CD4-positive, alpha-beta T cell treated with Interleukin-4 for 1 hour (primary cell): ENCODE measurements around the gene RBMS2.

Experiments used
- DNase-seq, 2 donors: peaks; one replicate each; pipeline ENCODE4 v3.0.0-alpha.2; 2020 to 2022

Gene RBMS2

DNA sequence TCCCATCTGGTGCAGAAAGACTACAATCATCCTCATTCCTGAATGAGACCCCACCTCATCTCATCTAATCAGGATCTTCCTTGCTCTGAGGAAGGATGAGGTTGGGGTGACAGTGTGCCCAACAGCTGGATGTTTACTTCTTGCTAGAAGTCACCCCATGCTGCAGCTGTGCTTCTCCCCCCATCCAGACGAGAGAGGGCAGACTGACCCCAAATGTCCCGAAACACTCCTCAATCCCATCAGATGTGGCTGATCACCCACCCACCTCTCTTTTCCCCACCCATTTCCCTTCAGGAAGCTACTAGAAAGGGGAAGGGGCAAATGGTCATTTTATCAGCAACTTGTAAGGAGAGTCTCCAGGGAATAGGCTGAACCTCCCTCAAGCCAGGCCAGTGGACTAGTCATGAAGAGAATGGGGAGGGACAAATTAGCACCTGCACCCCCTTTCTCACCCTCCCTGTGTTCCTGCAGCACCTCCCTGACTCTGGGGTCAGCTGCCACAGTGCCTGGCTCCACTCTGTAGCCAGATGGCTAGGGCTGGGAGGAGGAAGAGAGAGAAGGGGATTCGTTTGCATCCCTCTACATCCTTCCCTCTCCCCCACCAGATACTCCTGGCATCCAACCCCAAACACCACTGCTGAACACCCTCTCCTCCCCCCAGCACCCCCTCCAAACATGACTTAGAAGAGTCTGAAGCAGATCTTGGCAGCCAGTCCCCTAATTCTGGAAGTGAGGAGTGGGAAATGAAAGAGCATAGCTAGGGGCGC is 111.3 kb downstream of the RBMS2 start:
- no peak for DNase-seq

DNA sequence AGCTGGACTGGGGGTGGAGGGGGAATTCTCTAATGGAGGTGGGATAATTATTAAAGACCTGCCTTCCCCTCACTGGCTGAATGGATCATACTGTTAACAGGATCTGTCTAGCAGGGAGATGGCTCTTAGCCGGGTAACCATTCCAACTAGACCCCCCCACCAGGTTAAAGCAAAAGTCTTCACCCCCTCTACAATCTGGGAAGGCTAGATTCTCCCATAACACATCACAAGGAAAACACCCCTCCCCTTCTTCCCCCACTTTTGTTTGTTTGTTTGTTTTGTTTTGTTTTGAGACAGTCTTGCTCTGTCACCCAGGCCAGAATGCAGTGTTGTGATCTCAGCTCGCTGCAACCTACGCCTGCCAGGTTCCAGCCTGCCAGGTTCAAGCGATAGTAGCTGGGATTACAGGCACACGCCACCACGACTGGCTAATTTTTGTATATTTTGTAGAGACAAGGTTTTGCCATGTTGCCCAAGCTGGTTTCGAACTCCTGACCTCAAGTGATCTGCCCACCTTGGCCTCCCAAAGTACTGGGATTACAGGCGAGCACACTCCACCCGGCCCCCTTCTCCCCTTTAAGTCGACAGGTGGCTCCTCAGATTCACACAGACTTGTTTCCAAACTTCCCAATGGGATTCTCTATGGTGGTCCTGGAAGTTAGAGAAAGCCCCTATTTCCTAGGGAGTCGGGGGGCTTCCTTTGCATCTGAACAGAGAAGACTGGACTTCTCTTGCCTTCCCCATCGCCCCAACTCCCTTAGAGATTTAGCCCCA is 112.0 kb downstream of the RBMS2 start:
- no peak for DNase-seq

DNA sequence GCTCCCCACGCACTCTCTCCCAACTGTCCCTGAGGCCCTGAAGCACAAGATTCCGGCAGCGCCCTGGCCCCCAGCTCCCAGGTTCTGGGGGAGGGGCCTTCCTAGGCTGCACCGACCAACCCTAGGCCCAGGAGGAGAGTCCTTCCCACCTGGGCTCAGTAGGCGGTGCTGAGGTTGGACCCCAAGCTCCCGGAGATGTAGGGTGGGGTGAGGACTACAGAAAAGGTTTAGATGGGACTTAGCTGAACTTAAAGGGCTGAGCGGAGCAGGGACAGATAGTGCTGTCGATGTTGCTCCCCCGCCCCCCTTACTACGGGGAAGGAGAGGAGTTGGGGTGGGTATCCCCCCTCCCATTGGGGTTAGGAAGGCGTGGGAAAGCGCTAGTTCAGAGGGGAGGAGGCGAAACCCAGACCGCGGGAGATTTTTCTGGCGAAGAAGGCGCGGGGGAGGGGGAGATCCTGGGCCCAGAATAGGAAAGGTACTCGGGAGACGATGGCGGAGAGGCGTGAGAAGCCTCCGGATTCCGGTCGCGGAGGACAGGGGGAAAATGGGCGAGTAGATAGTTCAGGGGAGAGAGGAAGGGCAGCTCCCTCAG is 112.7 kb downstream of the RBMS2 start:
- DNase-seq: peak in 1 of 2 donors; percentile 46

DNA sequence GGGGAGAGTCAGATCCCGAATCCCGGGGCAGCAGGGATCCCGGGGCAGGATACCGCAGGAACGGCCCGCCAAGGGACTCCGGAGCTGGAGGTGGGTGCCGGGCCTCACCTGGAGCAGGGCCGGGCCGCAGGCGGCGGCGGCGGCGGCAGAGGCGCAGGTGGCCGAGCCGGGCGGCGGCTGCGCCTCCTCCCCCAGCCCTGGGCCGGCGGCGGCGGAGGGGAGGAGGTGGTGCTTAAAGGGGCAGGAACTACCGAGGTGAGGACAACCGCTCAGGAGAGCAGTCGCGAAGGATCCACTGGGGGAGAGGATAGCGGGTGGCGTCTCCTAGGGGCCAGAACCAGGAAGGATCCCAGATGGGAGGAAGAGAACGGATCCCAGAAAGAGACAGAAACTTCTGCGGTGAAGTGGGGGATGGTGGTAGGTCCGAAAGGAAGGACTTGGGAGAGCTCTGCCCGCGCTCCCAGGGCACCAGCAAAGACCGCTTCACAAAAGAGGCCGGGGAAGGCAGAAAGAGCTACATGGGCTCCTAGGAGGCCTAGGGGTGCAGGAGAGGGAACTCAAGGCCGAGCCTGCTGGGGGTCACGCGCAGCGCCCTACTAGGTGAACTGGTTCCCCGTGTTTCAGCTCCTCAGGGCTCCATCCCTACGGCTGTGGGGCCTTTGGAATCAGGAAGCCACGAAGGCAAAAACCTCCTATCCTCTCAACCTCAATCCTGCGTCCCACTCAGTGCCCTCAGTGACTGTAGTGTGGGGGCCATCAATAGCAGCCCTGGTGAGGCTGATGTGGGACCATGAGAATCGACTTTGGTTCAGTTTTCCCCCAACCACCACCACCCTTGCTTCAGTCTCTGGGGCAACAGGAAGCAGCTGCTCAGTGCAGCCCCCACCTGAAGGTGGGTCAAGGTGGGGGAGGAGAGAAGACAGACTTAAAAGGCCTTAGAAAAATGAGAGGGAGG is 113.5 kb downstream of the RBMS2 start:
- peak; percentile 64 to 66 for DNase-seq

DNA sequence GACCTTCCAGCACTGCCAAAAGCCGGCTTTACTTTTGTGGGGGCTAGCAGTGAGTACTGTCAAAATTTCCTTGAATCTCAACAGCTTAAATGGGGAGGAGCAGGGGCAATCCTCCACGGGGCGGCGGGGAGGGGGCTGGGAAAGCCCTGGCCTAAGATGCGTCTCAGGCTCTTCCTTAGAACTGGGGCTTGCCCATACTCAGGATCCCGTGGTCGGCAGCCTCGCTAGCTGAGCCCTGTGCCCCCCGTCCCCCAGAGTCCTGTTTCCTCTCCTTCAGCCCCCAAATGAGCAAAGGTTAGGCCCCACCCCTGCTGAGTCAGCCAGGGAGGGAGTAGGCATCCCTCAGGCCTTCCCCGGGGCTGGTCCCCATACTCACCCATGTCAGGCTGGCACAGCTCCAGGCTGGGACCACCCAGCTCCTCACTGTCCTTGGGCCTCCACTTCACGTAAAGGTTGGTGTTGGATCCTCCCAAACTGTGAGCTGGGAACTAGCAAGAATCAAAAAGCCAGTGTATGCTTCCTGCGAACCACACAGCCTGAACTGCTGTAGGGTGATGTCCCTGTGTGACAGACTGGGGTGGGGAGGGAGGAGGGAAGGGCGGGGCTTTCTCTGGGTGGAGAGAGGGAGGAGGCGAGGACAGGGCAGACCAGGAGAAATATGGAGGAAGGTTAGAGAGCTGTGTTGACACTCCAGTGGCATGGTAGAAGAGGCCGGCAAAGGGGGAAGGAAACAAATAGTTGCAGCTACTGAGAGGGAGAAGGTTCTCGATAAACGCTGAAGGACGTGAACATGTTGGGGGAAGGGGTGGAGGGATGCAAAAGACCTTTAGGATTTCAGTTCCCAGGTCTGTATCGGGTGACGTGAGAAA is 114.4 kb downstream of the RBMS2 start:
- DNase-seq: peak; percentile 87 to 89

DNA sequence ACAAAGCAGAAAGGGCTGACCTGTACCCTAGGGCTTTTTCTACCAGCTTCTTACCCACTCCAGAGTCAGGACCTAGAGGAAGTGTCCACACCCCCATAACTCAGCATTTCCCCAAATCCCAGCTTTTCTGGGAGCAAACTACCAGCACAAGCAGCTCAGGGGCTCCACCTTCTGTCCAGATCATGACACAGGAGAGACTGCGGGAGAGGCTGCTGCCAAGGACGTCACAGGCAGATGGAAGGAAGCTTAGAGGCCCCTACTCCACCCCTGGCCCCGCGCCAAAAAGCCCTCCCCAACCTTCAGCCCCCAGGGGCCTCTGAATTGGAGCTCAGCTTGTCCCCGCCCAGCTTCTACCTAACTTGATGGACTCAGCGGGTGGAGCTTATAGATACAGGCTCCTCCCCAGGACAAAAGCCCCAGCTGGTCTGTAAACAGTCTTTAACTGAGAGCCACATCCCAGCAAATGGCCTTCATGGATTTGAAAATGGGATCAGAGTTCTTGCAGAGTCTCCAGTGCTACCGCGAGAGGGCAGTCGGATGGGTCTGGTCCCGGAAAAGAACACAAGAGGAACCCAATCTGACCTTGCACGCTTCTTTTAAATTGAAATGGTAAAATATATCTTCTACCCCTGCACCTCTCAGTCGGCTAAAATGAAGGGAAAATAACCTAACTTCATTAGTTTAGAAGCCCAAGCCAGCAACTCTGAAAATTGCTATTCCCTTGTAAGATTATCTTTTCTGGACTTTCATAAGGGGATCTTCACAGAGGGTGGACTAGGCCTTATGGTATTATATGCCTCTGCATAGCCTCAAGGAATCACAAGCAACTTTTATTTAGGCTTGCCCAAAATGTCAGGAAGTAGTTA is 115.3 kb downstream of the RBMS2 start:
- peak; percentile 96 to 97 for DNase-seq

DNA sequence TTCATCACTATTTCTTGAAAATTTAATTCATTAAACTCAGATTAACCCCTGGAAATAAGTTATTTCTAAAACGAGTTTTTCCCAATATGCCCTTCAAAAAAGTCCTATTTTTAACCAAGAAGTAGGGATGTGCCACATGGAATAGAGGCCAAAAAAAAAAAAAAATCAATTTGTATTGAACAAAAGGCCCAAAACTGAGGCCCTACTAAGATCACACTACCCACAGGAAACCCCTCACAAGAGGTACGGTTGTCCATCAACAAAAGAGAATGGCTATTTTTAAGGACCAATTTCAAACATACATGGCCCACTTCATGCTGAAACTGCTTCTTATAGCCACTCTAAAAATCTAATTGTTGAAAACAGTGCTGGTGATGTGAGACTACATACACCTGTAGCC is 116.0 kb downstream of the RBMS2 start:
- no peak for DNase-seq

DNA sequence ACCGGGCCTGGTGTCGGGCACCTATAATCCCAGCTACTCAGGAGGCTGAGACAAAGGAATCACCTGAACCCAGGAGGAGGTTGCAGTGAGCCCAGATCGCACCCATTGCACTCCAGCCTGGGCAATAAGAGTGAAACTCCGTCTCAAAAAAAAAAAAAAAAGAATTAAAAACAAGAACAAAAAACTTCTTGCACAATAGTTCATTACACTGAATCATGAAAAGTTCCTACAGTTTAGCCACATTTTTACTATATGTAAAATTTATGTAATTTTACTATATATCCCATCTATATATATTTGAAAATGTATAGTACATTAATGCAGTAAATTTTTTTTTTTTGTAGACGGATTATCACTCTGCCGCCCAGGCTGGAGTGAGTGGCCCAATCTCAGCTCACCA is 119.6 kb downstream of the RBMS2 start:
- no peak for DNase-seq

DNA sequence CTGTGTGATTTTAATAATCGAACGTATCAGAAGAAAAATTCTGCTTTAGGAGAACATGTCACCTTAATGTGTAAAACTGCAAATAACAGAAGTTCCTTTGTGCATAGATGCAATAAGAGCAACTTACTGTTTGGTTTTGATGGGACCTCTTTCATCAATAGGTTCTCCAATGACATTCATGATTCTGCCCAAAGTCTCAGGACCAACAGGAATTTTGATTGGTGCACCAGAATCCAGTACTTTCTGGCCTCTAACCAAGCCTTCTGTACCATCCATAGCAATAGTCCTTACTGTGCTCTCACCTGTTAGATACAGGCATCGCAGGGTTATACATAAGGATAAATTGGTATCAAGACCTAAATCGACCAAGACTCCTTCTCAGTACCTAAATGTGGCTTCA is 123.0 kb downstream of the RBMS2 start:
- no peak for DNase-seq

DNA sequence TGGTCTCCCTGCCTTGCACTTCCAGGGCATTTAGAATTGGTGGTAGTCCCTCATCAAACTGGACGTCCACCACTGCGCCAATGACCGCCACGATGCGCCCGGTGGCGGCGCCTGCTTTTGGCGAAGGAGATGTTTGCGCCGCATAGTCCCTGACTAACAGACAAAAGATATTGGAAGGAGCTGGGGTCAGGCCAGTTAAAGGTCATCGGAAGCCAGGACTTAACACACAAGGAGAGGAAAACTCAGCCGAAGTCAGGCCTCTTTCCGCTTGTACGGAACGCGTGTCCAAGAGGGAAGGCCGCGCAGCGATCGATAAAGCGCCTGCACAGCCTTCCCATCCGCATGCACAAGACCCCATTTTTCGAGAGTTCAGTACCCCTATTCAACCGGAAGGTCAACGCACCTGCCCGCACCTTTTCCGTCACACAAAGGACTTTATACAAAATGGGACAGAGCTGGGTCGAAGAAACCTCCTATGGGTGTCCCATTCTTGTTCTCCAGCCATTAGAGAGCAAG is 123.6 kb downstream of the RBMS2 start:
- no peak for DNase-seq
